ENCODE measurements around the gene OR4F6.

DNA sequence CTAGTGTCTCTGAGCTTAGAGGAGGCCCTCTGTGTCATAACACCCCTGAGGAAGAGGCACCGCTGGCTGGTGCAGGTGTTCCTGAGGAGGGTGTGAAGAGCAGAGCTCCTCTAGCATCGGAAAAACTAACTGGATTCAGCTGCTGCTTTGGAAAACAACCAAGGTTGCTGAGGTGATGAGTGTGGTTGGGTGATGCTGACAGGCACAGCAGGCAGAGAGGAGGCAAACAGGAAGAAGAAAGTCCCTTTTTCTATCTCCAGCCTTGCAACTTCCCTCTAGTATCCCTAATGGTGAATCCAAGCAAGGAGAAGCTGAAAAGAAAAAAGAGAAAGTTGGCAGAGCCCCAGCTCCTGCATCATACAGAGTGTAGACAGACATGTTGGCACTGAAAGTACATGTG is 4.9 kb downstream of the OR4F6 start:
- TF ChIP-seq, protein P1, sequence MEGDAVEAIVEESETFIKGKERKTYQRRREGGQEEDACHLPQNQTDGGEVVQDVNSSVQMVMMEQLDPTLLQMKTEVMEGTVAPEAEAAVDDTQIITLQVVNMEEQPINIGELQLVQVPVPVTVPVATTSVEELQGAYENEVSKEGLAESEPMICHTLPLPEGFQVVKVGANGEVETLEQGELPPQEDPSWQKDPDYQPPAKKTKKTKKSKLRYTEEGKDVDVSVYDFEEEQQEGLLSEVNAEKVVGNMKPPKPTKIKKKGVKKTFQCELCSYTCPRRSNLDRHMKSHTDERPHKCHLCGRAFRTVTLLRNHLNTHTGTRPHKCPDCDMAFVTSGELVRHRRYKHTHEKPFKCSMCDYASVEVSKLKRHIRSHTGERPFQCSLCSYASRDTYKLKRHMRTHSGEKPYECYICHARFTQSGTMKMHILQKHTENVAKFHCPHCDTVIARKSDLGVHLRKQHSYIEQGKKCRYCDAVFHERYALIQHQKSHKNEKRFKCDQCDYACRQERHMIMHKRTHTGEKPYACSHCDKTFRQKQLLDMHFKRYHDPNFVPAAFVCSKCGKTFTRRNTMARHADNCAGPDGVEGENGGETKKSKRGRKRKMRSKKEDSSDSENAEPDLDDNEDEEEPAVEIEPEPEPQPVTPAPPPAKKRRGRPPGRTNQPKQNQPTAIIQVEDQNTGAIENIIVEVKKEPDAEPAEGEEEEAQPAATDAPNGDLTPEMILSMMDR (IDR thresholded peaks at IDR 0.05): no peak
- TF ChIP-seq POLR2AphosphoS5 (IDR thresholded peaks at IDR 0.05; ENCODE audit: insufficient read depth in 1 of 2, low read depth in 1 of 2): no peak
